Ammon's horn (tissue), 1 donor: ENCODE data around the gene ARHGEF5.
A peak's percentile ranks its signal among the peaks of the same experiment; 100 is the strongest.
"Not testable (repeated sequence)": the region's sequence is repeated elsewhere in the genome, so short reads cannot be mapped to it uniquely, and the experiment has no call there.

Source experiments
- DNase-seq: peaks from one replicate; pipeline ENCODE4 v3.0.0-alpha.2; 2016; ENCODE audit warnings: low spot score

Gene ARHGEF5

GRCh38 chr7:144355176-144355822, at the start of gene ARHGEF5:
ARHGEF5 (plus strand) TSS chr7:144355402; CDS start chr7:144362670, 7,268 bp downstream.
- not testable (repeated sequence) for DNase-seq

GRCh38 chr7:144309702-144310101, 45.5 kb upstream of the ARHGEF5 start:
- not testable (repeated sequence) for DNase-seq

DNA sequence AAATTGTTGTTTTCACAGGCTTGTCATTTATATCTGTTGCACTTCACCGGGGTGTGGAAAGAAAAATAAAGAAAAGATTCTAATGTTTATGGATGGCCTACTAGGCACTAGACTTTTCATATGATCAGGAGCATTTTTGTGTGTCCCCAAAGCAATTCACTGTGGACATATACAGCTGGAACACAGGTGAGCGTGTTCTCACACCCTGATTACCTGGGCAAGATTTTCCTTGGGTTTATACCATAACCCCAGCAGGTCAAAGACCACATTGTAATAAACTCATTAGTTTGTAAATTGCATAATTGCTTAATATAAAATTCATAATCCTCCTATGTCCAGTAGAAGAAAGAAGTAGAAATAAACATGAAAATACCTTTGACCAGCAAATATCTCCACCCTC, 44.0 kb upstream of the ARHGEF5 start:
- DNase-seq, result not testable (repeated sequence)

DNA sequence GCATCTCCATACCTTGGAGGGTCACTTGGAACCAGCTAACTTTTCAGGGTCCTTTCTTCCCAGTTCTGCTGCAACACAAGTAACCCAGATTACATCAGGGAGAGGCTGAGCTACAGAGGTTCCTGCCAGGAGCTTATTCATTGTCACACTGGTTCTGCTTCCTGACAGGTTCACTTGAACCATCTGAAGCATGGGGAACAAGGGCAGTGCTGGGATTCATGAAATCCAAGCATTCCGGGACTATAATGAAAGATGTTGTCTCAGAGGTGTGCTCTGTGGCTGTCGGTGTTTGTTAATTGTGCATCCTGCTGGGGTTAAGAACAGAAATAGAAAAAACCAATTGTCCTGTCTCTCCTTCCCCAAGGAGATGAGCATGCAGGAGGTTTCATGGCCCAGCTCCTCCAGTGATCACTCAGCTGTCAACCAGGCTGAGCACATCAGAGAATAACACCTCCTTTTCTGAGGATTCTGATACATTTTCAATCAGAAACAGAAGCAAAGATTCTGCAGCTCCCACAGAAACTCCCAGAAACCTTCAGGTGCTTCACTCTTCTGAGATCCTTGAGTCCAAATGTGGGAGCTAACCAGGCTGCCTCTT, 43.2 kb upstream of the ARHGEF5 start, which contains the start of gene OR2A1:
Gene OR2A1 (plus strand): TSS at position 548 of the 598 bp plus-strand sequence. CDS start 5,706 bp downstream, outside the sequence.
- not testable (repeated sequence) for DNase-seq

DNA sequence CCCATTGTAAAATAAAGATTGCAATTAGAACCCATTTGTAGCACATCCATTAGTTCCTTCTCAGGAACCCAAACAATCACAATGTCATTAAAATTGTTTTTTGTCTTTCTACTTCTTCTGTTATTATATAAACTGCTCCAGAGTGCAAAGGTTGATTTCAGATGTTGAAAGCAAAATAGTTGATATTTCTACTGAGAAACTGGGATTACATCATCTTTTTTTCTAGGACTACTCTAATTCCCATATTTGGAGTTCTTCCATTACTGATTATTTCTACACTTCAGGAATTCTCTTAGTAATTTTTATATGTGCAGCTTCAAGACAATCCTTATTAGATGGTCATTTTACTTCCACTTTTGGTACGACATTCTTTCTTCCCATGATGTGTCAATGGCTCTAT, 37.7 kb upstream of the ARHGEF5 start:
- not testable (repeated sequence) for DNase-seq

- not testable (repeated sequence) for DNase-seq
These were observed 35.7 kb upstream of the ARHGEF5 start for GRCh38 chr7:144319547-144319946.

DNA sequence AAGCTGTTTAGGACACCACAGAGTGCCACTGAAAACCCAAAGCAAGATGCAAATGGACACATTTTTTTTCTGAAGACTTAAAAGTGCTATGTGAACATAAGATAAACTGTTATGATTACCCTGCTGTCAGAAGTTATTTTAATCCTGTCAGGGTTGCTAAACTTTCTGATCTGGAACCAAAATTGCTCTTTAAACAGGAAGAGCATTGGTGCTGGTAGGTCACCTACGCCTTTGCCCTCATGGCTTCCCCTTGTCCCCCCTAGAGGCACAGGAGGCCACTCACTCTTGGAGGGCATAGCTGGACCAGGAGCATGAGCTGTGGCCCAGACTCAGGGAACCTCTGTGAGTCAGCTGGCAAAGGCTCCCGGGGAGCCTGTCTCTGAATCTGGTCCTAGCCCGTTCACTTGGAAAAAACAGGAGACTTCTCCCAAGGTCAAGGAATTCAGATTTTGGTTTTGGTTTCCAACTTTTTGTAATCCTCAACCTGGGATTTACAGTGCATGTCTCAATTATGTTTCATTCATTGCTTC, 33.5 kb upstream of the ARHGEF5 start:
- not testable (repeated sequence) for DNase-seq

DNA sequence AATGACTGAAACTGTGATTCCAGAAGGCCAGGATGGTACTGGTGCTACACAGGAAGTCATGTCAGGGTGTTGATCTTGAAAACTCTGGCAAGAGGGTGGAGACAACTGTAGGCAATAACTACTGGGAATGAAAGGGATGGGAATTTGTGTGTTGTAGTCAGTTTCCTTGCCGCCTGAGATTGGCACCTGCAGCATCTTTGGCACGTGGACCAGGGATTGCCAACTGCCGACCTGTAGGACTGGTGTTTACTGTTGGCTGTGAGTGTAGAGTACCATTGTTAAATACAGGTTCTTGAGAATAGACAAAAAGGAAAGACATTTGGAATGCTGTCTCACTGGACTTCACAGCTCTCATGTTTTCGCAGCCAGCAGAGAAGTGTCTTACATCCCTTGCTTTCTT, 31.8 kb upstream of the ARHGEF5 start:
- DNase-seq, result not testable (repeated sequence)

GRCh38 chr7:144325868-144326267, 29.3 kb upstream of the ARHGEF5 start:
- DNase-seq, result not testable (repeated sequence)

- DNase-seq, result not testable (repeated sequence)
These were observed 25.2 kb upstream of the ARHGEF5 start for GRCh38 chr7:144330044-144330443.

DNA sequence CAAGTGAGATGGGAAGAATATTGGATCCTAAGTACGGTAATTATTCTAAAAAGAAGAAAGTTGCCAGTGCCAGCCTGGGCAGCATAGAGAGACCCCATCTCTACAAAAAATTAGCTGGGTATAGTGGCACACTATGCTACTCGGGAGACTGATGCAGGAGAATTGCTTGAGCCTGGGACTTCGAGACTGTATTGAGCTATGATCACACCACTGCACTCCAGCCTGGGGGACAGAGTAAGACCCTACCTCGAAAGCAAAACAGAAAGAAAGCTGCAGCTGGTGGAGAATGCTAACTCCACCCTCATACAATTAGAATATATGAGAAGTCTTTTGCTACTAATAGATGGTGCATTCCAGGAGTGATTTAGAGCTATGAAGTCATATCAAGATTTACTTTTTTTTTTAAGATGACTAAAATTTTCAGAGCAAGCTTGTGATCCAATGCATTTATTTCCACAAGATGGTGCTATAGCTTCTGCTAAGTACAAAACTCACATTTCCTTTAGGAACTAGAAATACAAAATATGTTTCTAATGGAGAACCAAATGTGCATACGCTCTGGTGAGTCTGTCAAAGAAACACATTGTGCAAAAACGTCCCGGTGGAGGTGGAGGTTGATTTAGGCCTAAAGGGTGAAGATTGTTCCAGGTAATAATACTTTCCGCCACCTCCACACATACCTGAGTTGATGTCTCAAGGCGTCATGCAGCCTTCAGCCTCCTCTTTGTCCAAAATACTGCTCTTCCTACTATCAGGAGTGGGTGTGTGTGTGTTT, 23.8 kb upstream of the ARHGEF5 start:
- not testable (repeated sequence) for DNase-seq

- not testable (repeated sequence) for DNase-seq
These were observed 23.3 kb upstream of the ARHGEF5 start for GRCh38 chr7:144331996-144332288.

DNA sequence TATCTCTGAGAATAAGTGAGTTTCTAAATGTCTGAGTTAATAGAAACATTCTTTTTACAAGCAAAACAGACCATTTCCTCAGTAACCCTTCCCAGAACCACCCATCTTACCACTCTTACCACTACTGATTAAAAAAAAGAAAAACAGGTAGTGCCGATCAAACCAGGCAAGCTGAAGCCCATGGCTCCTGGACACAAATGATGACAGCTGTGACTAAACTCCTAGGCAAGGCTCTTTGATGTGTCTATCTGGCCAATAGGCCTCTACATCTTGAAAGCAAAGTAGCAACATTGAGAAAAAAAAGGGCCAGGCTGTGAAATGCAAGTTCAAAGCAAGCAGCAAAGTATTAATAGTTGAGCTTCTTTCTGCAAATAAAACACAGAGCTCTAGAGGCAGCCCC, 6.6 kb upstream of the ARHGEF5 start:
- DNase-seq, result not testable (repeated sequence)

GRCh38 chr7:144351667-144352066, 3.5 kb upstream of the ARHGEF5 start:
- DNase-seq, result peak; percentile 1

- DNase-seq, result not testable (repeated sequence)
These were observed 983 bp downstream of the ARHGEF5 start for GRCh38 chr7:144356185-144356584.

- DNase-seq, result not testable (repeated sequence)
These were observed 1.7 kb downstream of the ARHGEF5 start for GRCh38 chr7:144356860-144357259.

- not testable (repeated sequence) for DNase-seq
These were observed 6.9 kb downstream of the ARHGEF5 start for GRCh38 chr7:144362061-144362460.

GRCh38 chr7:144365523-144365922, 10.3 kb downstream of the ARHGEF5 start:
- DNase-seq, result not testable (repeated sequence)

DNA sequence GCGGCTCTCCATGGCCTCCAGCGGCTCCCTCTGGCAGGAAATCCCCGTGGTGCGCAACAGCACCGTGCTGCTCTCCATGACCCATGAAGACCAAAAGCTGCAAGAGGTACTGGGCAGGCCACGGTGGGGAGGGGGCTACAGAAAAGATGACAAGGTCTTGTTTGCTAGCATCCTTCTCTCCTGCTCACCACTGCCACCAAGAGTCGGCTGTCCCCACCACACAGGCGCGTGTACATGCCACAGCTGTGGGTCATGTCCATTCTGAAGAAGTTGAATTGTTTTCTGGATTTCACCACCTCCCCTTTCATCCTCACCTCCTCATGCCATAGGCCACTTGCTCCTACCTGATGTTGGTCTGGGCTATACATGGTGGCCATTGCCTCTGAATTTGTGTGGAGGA, 12.0 kb downstream of the ARHGEF5 start:
- not testable (repeated sequence) for DNase-seq

- not testable (repeated sequence) for DNase-seq
These were observed 14.0 kb downstream of the ARHGEF5 start for GRCh38 chr7:144369221-144369620.

- no peak for DNase-seq
These were observed 23.4 kb downstream of the ARHGEF5 start for GRCh38 chr7:144378651-144379050.

DNA sequence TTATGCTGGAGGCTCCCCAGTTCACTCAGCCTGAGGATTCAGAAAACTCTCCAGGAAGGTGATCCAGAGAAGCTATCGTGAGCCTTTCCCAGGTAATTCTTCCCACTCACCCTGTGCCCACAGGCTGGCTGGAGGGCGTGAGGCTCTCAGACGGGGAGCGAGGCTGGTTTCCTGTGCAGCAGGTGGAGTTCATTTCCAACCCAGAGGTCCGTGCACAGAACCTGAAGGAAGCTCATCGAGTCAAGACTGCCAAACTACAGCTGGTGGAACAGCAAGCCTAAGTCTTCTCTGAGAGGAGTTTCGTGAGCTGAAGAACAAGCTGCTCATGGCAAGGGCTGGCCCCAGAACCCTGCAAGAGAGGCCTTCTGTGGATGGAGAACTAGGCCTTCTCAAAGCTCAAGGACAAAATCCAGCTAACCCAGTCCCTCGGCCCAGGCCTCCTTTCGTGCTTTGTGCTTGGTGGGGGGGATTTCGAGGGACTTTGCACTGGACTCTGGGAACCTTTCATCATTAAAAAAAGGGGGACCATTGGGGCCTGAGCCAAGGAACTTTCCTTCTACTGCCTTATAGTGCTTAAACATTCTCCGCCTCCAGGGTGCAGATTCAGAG, 24.7 kb downstream of the ARHGEF5 start:
- no peak for DNase-seq
